Forelimb muscle (tissue), 1 donor: ENCODE measurements around the gene CCT6B. TPM values are rescaled to one million over a fixed set of nuclear protein-coding genes. Genes with fewer than 3 reads are reported as not detected.

Source experiments
- DNase-seq: peaks from one replicate; pipeline ENCODE4 v3.0.0-alpha.2; 2013; ENCODE audit warnings: low read depth
- polyA plus RNA-seq: library from polyadenylated mRNA; unstranded; fragments of 120-200 nt; gene quantifications from one replicate; pipeline ENCODE4 v1.2.1, GENCODE V29; 2013; ENCODE audit not compliant: insufficient read length

The CCT6B gene
- polyA plus RNA-seq, 1 donor = 2.5 TPM

GRCh38 chr17:34886831-34887230 is 74.4 kb downstream of the CCT6B start:
- no peak for DNase-seq

GRCh38 chr17:34885076-34885475 is 76.2 kb downstream of the CCT6B start:
- no peak for DNase-seq

- DNase-seq = no peak
Observed at GRCh38 chr17:34884597-34884996, 76.7 kb downstream of the CCT6B start.

GRCh38 chr17:34883106-34884000 is 77.9 kb downstream of the CCT6B start:
- no peak for DNase-seq

GRCh38 chr17:34879146-34879545 is 82.1 kb downstream of the CCT6B start:
- no peak for DNase-seq

Other genes with a start within 250 kb of the CCT6B start
- gene ZNF830, start 80 bp upstream of the CCT6B start, polyA plus RNA-seq = 9.3 TPM
- 20.8 TPM for gene LIG3, start 19.1 kb upstream of the CCT6B start, polyA plus RNA-seq
- gene RFFL, start 102.2 kb upstream of the CCT6B start, polyA plus RNA-seq = 7.9 TPM
- gene RAD51D, start 158.4 kb upstream of the CCT6B start, polyA plus RNA-seq = 6.4 TPM
- gene FNDC8, start 160.2 kb upstream of the CCT6B start, polyA plus RNA-seq = 0.11 TPM
- gene NLE1, start 180.8 kb upstream of the CCT6B start, polyA plus RNA-seq = 15.3 TPM
- gene UNC45B, start 186.4 kb upstream of the CCT6B start, polyA plus RNA-seq = 226 TPM
- 0.59 TPM for gene SLC35G3, start 232.9 kb upstream of the CCT6B start, polyA plus RNA-seq